ENCODE data around the gene GJC2. TPM values are rescaled to one million over a fixed set of nuclear protein-coding genes. Genes with fewer than 3 reads are reported as not detected.

GJC2 gene
- total RNA-seq, 1 donor from 2014 or later = 1.1 TPM

- peaks cover 31% of the 10 kb centered on the region for H3K79me2 ChIP-seq (ENCODE audit: insufficient read depth, low read length)
- H3K9me3 Mint-ChIP-seq (ENCODE audit: unreplicated experiment) = no peaks in the 10 kb centered on the region
- no peak for FAIRE-seq
Measured at GRCh38 chr1:228174482-228175315, 25.0 kb downstream of the GJC2 start.

GRCh38 chr1:228175316-228176023 is 25.7 kb downstream of the GJC2 start:
- Histone ChIP-seq H3K36me3 (ENCODE audit: insufficient read depth, low read length) (no peaks in the 10 kb centered on the region), H2AFZ (ENCODE audit: low read depth, low read length) (no peak overlapping the region), H3K9me3 (ENCODE audit: insufficient read depth, low read depth, low read length) (no peaks in the 10 kb centered on the region), H3K79me2 (ENCODE audit: insufficient read depth, low read length) (peaks cover 31% of the 10 kb centered on the region), H3K4me1 (ENCODE audit: insufficient read depth, low read length) (no peaks in the 10 kb centered on the region), H3K27me3 (ENCODE audit: insufficient read depth, low read length) (no peaks in the 10 kb centered on the region), H3K27ac (ENCODE audit: low read depth, low read length) (no peak overlapping the region), H3K4me2 (ENCODE audit: low read length) (no peak overlapping the region), H3K4me3 (ENCODE audit: insufficient read depth, low read depth, low read length) (no peak overlapping the region), H3K9ac (ENCODE audit: low read length) (no peak overlapping the region), H4K20me1 (ENCODE audit: insufficient read depth, low read length) (peaks cover 25% of the 10 kb centered on the region)
- H3K9me3 Mint-ChIP-seq (ENCODE audit: unreplicated experiment) = no peaks in the 10 kb centered on the region
- no peak for DNase-seq (ENCODE audit: low read depth)
- TF ChIP-seq CTCF (IDR thresholded peaks at IDR 0.05; ENCODE audit: insufficient read depth, low read depth, low read length) = no peak
- no peak for TF ChIP-seq EZH2 (IDR thresholded peaks at IDR 0.05; ENCODE audit: insufficient read depth, low read length)
- no peaks in the 10 kb centered on the region for H3K4me1 Mint-ChIP-seq (ENCODE audit: low read depth, unreplicated experiment)
- H3K4me3 Mint-ChIP-seq (ENCODE audit: unreplicated experiment) = no peak overlapping the region
- FAIRE-seq = no peak
- H3K27me3 Mint-ChIP-seq (ENCODE audit: low read depth, unreplicated experiment) = no peaks in the 10 kb centered on the region
- H3K36me3 Mint-ChIP-seq (ENCODE audit: low read depth, unreplicated experiment) = peaks cover 8% of the 10 kb centered on the region
- H3K27ac Mint-ChIP-seq (ENCODE audit: unreplicated experiment) = no peak overlapping the region

More at GRCh38 chr1:228174482-228175315, 25.0 kb downstream of the GJC2 start:
- Mint-ChIP-seq H3K4me3 (ENCODE audit: unreplicated experiment) (no peak overlapping the region), H3K4me1 (ENCODE audit: low read depth, unreplicated experiment) (no peaks in the 10 kb centered on the region), H3K27ac (ENCODE audit: unreplicated experiment) (no peak overlapping the region), H3K36me3 (ENCODE audit: low read depth, unreplicated experiment) (peaks cover 6% of the 10 kb centered on the region), H3K27me3 (ENCODE audit: low read depth, unreplicated experiment) (no peaks in the 10 kb centered on the region)
- H2AFZ ChIP-seq (ENCODE audit: low read depth, low read length) = no peak overlapping the region
- TF ChIP-seq EZH2 (IDR thresholded peaks at IDR 0.05; ENCODE audit: insufficient read depth, low read length) (no peak), CTCF (IDR thresholded peaks at IDR 0.05; ENCODE audit: insufficient read depth, low read depth, low read length) (no peak)
- H3K4me3 ChIP-seq (ENCODE audit: insufficient read depth, low read depth, low read length) = no peak overlapping the region
- peaks cover 25% of the 10 kb centered on the region for H4K20me1 ChIP-seq (ENCODE audit: insufficient read depth, low read length)
- H3K9ac ChIP-seq (ENCODE audit: low read length) = no peak overlapping the region
- no peaks in the 10 kb centered on the region for H3K27me3 ChIP-seq (ENCODE audit: insufficient read depth, low read length)
- no peak overlapping the region for H3K27ac ChIP-seq (ENCODE audit: low read depth, low read length)
- no peaks in the 10 kb centered on the region for H3K9me3 ChIP-seq (ENCODE audit: insufficient read depth, low read depth, low read length)
- no peak overlapping the region for H3K4me2 ChIP-seq (ENCODE audit: low read length)
- no peaks in the 10 kb centered on the region for H3K36me3 ChIP-seq (ENCODE audit: insufficient read depth, low read length)
- no peak for DNase-seq (ENCODE audit: low read depth)
- no peaks in the 10 kb centered on the region for H3K4me1 ChIP-seq (ENCODE audit: insufficient read depth, low read length)
